ENCODE results near the gene CFLAR.
"Not testable (repeated sequence)": the region's sequence is repeated elsewhere in the genome, so short reads cannot be mapped to it uniquely, and the experiment has no call there.

The CFLAR gene

GRCh38 chr2:201118961-201119854 lies 3.2 kb downstream of the CFLAR start:
- DNase-seq (ENCODE audit: low read depth in 2 of 2): no peak

DNA sequence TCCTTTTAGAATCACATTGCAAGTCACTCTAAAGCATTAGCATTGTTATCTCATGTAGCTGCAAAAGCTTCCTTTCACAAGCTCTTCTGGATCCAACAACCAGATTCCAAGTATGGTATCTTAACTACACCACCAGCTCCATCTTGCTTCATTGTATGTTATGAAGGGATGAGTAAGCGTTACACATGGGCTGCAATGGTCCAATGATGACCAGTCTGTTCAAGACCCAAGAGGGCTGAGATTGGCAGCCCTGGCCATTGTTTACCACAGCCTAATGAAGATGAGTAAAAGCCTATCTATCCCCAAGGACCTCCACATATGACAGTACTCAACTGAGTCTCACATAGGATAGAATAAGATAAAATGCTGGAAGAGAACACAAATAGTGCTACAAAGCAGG lies 6.3 kb downstream of the CFLAR start:
- DNase-seq (ENCODE audit: low read depth in 2 of 2): no peak

DNA sequence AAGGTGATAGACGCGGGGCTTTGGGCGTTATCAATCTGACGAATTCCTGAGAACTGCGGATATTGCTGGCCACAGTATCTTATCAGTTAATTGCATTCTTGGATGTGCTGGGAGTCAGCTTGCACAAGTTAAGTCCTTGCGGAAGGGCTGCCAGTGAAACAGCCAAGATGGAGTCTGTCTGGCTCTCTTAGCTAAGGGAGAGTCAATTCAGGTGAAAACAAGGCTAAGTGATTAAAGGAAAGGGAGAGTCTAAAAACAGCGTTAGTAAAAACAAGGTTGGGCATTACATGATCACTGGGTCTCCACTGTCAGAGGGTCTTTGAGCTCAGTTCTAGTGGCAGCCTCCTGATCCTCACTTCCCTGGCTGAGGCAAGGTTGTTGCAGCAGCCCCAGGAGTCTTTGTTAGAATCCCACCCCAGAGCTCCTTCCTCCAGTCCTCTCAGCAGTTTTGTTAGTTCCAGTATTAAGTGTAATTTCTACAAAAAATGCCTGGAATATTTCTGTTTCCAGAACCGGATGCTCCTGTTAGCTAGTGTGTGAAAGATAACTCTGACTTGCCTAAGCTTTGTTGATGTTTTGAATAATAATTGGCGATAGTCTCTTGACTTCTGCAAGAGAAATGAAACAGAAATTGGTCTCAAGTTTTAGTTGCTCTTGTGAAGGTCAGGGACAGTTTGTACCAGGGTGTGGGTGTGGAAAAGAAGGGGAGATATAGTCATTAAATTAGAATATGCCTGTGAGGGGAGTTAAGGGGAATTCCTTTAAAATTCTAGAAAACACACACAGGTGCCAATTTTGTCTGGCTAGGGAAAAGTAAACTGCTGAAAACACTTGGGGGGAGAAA lies 10.6 kb downstream of the CFLAR start:
- DNase-seq (ENCODE audit: low read depth in 2 of 2): no peak

GRCh38 chr2:201127152-201127511 lies 11.2 kb downstream of the CFLAR start:
- DNase-seq (ENCODE audit: low read depth in 2 of 2): no peak

GRCh38 chr2:201127570-201127969 lies 11.6 kb downstream of the CFLAR start:
- DNase-seq (ENCODE audit: low read depth in 2 of 2): no peak

DNA sequence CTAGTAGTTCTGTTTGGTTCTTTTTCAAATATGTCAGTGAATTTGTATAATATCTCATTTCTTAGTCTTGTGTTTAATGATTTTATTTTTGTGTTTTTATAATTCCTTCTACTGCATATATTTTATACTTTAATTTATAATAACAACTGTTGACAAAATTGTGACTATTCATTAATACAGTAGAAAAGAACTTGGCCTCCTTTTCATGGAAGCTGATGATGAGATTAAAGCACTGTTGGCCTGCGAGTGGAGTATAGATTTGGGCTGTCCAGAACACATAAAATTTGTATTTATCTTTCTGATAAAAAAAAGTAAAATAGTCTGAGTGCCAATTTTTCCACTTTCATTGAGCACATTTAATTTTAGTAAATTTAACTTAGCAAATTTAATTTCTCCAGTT lies 12.1 kb downstream of the CFLAR start:
- no peak for DNase-seq (ENCODE audit: low read depth in 2 of 2)

DNA sequence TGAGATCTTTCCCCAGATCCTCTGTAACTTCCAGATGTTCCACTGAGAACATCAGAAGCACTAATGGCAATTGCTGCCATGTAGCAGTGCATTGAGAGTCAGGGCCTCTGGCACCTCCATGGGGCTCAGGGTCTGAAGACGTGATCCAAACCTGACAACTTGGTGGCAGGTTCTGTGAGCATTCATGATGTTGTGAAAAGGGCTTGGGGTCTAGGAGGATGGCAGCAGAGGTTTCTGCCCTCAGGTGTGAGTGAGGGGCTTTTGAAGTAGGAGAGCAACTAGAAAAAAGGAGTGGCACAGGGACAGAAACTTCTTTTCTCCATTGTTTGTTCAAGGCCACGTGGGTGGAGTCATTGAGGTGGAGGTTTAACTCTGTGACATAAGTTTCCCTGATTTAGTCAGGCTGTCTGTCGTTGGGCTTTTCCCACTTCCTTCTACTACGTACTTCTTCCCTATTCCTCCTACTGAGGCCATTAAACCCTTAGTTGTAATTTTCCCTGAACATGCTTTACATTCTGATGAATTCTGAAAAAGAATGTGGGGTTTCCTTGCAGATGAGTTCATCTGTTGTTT lies 13.1 kb downstream of the CFLAR start:
- DNase-seq (ENCODE audit: low read depth in 2 of 2): no peak

DNA sequence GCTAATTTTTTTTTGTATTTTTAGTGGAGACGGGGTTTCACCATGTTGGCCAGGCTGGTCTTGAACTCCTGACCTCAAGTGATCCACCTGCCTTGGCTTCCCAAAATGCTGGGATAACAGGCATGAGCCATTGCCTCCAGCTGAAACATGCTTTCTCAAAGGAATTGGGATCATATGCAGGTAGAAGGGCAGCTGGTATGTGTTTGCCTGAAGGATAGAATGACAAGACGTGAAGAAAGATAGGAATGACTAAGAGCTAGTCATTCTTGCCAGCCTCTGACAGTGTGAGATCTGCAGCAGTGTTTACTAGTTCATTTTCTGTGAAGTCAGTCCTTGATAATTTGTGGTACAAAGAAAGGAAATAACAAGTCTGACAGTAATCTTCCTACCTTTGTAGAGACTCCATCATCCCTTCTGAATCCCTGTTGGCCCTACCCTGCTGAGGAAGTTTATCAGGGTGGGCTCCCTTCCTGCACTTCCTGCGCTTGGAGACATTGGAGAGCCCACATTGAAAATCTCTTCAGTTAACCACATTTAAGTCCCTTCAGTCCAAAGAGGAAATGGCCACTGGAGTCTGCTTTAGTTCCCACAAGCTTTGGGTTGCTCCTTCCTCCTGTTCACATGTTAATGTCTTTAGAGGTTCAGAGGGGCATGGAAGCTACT lies 14.7 kb downstream of the CFLAR start:
- no peak for DNase-seq (ENCODE audit: low read depth in 2 of 2)

- DNase-seq (ENCODE audit: low read depth in 2 of 2): no peak
Measured at GRCh38 chr2:201132518-201132917, 16.6 kb downstream of the CFLAR start.

DNA sequence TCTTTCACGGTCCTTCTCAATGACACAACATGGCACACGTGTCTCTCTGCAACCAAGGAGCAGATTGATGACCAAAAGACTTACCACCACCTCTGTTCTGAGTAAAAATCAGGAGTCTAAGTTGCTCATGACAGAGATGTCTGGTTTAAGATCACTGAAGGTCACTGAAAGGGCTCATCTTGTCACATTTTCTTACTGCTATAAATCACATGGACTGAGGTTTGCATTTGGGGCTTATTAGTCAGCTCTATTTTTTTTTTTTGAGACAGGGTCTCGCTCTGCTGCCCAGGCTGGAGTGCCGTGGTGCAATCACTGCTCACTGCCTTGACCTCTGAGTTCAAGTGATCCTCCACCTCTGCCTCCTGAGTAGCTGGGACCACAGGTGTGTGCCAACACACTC lies 19.4 kb downstream of the CFLAR start:
- DNase-seq (ENCODE audit: low read depth in 2 of 2): no peak

- DNase-seq (ENCODE audit: low read depth in 2 of 2): no peak
Measured at GRCh38 chr2:201136889-201137321, 20.9 kb downstream of the CFLAR start.

- no peak for DNase-seq (ENCODE audit: low read depth in 2 of 2)
Measured at GRCh38 chr2:201137505-201138400, 21.8 kb downstream of the CFLAR start.

DNA sequence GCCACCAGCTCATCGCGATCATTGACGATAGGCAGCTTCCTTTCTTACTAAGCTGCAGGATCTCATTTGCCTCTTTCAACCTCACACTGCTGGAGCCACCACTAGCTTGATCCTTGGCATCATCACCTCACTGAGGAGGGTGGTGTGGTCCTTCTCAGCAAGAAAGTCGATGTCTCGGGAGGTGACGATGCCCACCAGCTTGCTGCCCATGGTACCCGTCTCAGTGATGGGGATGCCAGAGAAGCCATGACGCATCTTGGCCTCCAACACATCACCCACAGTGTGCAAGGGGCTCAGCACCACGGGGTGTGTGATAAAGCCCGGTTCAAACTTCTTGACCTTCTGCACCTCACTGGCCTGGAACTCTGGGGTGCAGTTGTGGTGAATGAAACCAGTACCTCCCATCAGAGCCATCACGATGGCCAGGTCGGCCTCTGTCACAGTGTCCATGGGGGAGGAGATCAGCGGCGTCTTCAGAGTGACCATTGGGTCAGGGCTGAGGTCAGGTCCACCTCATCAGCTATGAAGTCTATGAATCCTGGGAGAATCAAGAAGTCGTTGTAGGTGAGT lies 22.5 kb downstream of the CFLAR start:
- DNase-seq (ENCODE audit: low read depth in 2 of 2): no peak

DNA sequence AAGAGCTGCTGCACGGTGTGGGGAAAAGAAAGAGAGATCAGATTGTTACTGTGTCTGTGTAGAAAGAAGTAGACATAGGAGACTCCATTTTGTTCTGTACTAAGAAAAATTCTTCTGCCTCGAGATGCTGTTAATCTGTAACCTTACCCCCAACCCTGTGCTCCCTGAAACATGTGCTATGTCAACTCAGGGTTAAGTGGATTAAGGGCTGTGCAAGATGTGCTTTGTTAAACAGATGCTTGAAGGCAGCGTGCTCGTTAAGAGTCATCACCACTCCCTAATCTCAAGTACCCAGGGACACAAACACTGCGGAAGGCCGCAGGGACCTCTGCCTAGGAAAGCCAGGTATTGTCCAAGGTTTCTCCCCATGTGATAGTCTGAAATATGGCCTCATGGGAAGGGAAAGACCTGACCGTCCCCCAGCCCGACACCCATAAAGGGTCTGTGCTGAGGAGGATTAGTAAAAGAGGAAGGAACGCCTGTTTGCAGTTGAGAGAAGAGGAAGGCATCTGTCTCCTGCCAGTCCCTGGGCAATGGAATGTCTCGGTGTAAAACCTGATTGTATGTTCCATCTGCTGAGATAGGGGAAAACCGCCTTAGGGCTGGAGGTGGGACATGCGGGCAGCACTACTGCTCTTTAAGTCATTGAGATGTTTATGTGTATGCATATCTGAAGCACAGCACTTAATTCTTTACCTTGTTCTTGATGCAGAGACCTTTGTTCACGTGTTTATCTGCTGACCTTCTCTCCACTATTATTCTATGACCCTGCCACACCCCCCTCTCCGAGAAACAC lies 23.2 kb downstream of the CFLAR start:
- DNase-seq (ENCODE audit: low read depth in 2 of 2): not testable (repeated sequence)

GRCh38 chr2:201139836-201140604 lies 24.1 kb downstream of the CFLAR start:
- no peak for DNase-seq (ENCODE audit: low read depth in 2 of 2)

- DNase-seq (ENCODE audit: low read depth in 2 of 2): no peak
Measured at GRCh38 chr2:201144101-201145051, 28.4 kb downstream of the CFLAR start.

GRCh38 chr2:201148434-201148990 lies 32.5 kb downstream of the CFLAR start:
- no peak for DNase-seq (ENCODE audit: low read depth in 2 of 2)
